Gastroesophageal sphincter (tissue), 3 donors: ENCODE results near the gene CMIP.

Experiments used
- CTCF ChIP-seq, 4 experiments: fragments of 200-600 bp in 2 of 4; fragments of 450-650 bp in 2 of 4; sonication (generic) in 1 of 4; IDR thresholded peaks; one replicate each; pipeline ENCODE4 v1.5.1; 2017 to 2019; ENCODE audit warnings: antibody characterized with exemption in 4 of 4, mild to moderate bottlenecking in 2 of 4, moderate library complexity in 2 of 4
- EP300 ChIP-seq: sonication (generic); formaldehyde crosslinking; IDR thresholded peaks from one replicate; pipeline ENCODE4 v1.6.1; 2017; ENCODE audit warnings: antibody characterized with exemption, mild to moderate bottlenecking
- POLR2AphosphoS5 ChIP-seq: sonication (generic); formaldehyde crosslinking; IDR thresholded peaks from one replicate; pipeline ENCODE4 v1.6.1; 2017; ENCODE audit warnings: antibody characterized with exemption

DNA sequence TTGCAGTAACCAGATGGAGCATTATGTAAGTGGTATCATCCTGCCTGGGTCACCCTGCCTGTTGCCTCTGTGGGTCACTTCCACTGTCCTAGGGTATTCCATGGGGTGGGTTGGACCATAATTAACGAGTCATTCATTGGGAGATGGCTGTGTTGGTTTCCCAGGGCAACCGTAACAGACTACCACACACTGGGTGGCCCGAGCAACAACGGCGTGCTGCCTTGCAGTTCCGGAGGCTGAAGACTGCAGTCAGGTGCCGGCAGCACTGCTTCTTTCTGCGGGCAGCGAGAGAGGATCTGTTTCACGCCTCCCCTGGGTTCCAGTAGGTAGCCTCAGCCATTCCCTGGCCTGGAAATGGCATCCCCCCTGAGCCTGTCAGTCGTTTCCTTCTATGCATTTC is 28.9 kb upstream of the CMIP start:
- no peak for TF ChIP-seq EP300
- no peak for TF ChIP-seq CTCF (IDR thresholded peaks at IDR 0.05)
- TF ChIP-seq POLR2AphosphoS5: no peak
